MM.1S (cell line): ENCODE measurements around the gene CP.

Source experiments
- DNase-seq: peaks from one replicate; pipeline ENCODE4 v3.0.0-alpha.2; 2015
- H2AFZ ChIP-seq: fragments of 300-600 bp; sonication (generic); 2 replicates; pipeline ENCODE4 v1.6.0; 2016; ENCODE audit warnings: antibody characterized with exemption, low read length
- H3F3A ChIP-seq: fragments of 300-600 bp; sonication (generic); 2 replicates; pipeline ENCODE4 v1.6.1; 2016; ENCODE audit warnings: mild to moderate bottlenecking, antibody characterized with exemption, low read length, moderate library complexity, mixed read lengths; ENCODE audit not compliant: insufficient read depth
- H3K27ac ChIP-seq: fragments of 300-600 bp; sonication (generic); 2 replicates; pipeline ENCODE4 v1.5.1; 2016; ENCODE audit warnings: mild to moderate bottlenecking, low read length
- H3K27me3 ChIP-seq: fragments of 300-600 bp; sonication (generic); replicated peaks from 2 replicates; pipeline ENCODE4 v1.6.0; 2016; ENCODE audit warnings: low read length; ENCODE audit not compliant: insufficient read depth
- H3K36me3 ChIP-seq: fragments of 300-600 bp; sonication (generic); replicated peaks from 2 replicates; pipeline ENCODE4 v1.6.1; 2016; ENCODE audit warnings: mild to moderate bottlenecking, low read length, mixed read lengths; ENCODE audit not compliant: insufficient read depth
- H3K4me1 ChIP-seq: fragments of 300-600 bp; sonication (generic); 2 replicates; pipeline ENCODE4 v1.6.1; 2016; ENCODE audit warnings: low read length, mixed read lengths
- H3K4me2 ChIP-seq: fragments of 300-600 bp; sonication (generic); 2 replicates; pipeline ENCODE4 v1.6.0; 2016; ENCODE audit warnings: low read depth, low read length
- H3K4me3 ChIP-seq: fragments of 300-600 bp; sonication (generic); 2 replicates; pipeline ENCODE4 v1.5.1; 2016; ENCODE audit warnings: low read length, mixed read lengths
- H3K79me2 ChIP-seq: fragments of 300-600 bp; sonication (generic); 2 replicates; pipeline ENCODE4 v1.6.1; 2016; ENCODE audit warnings: mixed run types, low read length, mixed read lengths
- H3K9ac ChIP-seq: fragments of 300-600 bp; sonication (generic); 2 replicates; pipeline ENCODE4 v1.6.1; 2016; ENCODE audit warnings: low read length, mixed read lengths
- H3K9me2 ChIP-seq: fragments of 300-600 bp; sonication (generic); replicated peaks from 2 replicates; pipeline ENCODE4 v1.6.1; 2016; ENCODE audit warnings: mild to moderate bottlenecking, low read length, mixed read lengths; ENCODE audit not compliant: insufficient read depth
- H3K9me3 ChIP-seq: fragments of 300-600 bp; sonication (generic); replicated peaks from 2 replicates; pipeline ENCODE4 v1.6.1; 2016; ENCODE audit warnings: mild to moderate bottlenecking, low read length, mixed read lengths; ENCODE audit not compliant: insufficient read depth
- H4K20me1 ChIP-seq: fragments of 300-600 bp; sonication (generic); 2 replicates; pipeline ENCODE4 v1.6.1; 2016; ENCODE audit warnings: mild to moderate bottlenecking, low read length, moderate library complexity, mixed read lengths; ENCODE audit not compliant: insufficient read depth
- CTCF ChIP-seq: fragments of 300-600 bp; sonication (generic); IDR thresholded peaks from 2 replicates; pipeline ENCODE4 v1.5.1; 2016; ENCODE audit warnings: antibody characterized with exemption, low read length, mixed read lengths
- EZH2 ChIP-seq: fragments of 300-600 bp; sonication (generic); optimal IDR thresholded peaks from 2 replicates; pipeline ENCODE3; 2017; ENCODE audit warnings: low read depth, mild to moderate bottlenecking, antibody characterized with exemption, low read length, mixed read lengths
- EZH2phosphoT487 ChIP-seq: fragments of 300-600 bp; sonication (generic); IDR thresholded peaks from 2 replicates; pipeline ENCODE4 v1.6.1; 2018; ENCODE audit warnings: antibody characterized with exemption, low read length

CP gene

GRCh38 chr3:149227591-149228268 lies 6.1 kb upstream of the CP start:
- no peaks in the 10 kb centered on the region for H4K20me1 ChIP-seq
- H3F3A ChIP-seq: peaks cover 14% of the 10 kb centered on the region
- H3K4me2 ChIP-seq: no peak overlapping the region
- H3K27me3 ChIP-seq: no peaks in the 10 kb centered on the region
- H2AFZ ChIP-seq: no peak overlapping the region
- H3K79me2 ChIP-seq: no peaks in the 10 kb centered on the region
- no peaks in the 10 kb centered on the region for H3K9me2 ChIP-seq
- no peak overlapping the region for H3K4me3 ChIP-seq
- no peak overlapping the region for H3K27ac ChIP-seq
- H3K4me1 ChIP-seq: peaks cover 3% of the 10 kb centered on the region; the same call in 1 of the 2 replicates
- no peak for DNase-seq
- TF ChIP-seq EZH2 (no peak), EZH2phosphoT487 (no peak), CTCF (no peak)
- H3K9me3 ChIP-seq: no peaks in the 10 kb centered on the region
- no peaks in the 10 kb centered on the region for H3K36me3 ChIP-seq
- no peak overlapping the region for H3K9ac ChIP-seq

- Histone ChIP-seq H3K9ac (no peak overlapping the region), H3K79me2 (no peaks in the 10 kb centered on the region), H3K9me3 (no peaks in the 10 kb centered on the region), H3K4me3 (no peak overlapping the region), H3K4me1 (peaks cover 3% of the 10 kb centered on the region; the same call in 1 of the 2 replicates), H3F3A (peaks cover 14% of the 10 kb centered on the region), H3K27ac (no peak overlapping the region), H3K4me2 (no peak overlapping the region), H3K9me2 (no peaks in the 10 kb centered on the region), H3K27me3 (no peaks in the 10 kb centered on the region), H3K36me3 (no peaks in the 10 kb centered on the region), H2AFZ (no peak overlapping the region), H4K20me1 (no peaks in the 10 kb centered on the region)
- DNase-seq: no peak
- TF ChIP-seq CTCF (no peak), EZH2phosphoT487 (no peak), EZH2 (no peak)
Observed at GRCh38 chr3:149226776-149227175, 5.1 kb upstream of the CP start.

GRCh38 chr3:149224736-149225594 lies 3.3 kb upstream of the CP start:
- Histone ChIP-seq H3K4me1 (peaks cover 3% of the 10 kb centered on the region; the same call in 1 of the 2 replicates), H3K27ac (peak overlapping the region; percentile 73; the same call in 1 of the 2 replicates), H4K20me1 (no peaks in the 10 kb centered on the region), H3K9me2 (no peaks in the 10 kb centered on the region), H3K9me3 (no peaks in the 10 kb centered on the region), H3K4me2 (peak overlapping the region; percentile 73), H3K27me3 (no peaks in the 10 kb centered on the region), H3K79me2 (no peaks in the 10 kb centered on the region), H3K36me3 (no peaks in the 10 kb centered on the region), H3F3A (peaks cover 14% of the 10 kb centered on the region), H3K9ac (peak overlapping the region; percentile 38), H3K4me3 (peak overlapping the region; percentile 65), H2AFZ (peak overlapping the region; percentile 69)
- peak; percentile 78 for DNase-seq
- TF ChIP-seq EZH2phosphoT487: no peak
- no peak for TF ChIP-seq EZH2
- TF ChIP-seq CTCF: no peak
